RPMI8226 (cell line): ENCODE measurements around the gene PLEKHA7.
"Not testable (repeated sequence)": the region's sequence is repeated elsewhere in the genome, so short reads cannot be mapped to it uniquely, and the experiment has no call there.

Experiments
- DNase-seq: peaks from one replicate; pipeline ENCODE4 v3.0.0-alpha.2; 2015

The PLEKHA7 gene

DNA sequence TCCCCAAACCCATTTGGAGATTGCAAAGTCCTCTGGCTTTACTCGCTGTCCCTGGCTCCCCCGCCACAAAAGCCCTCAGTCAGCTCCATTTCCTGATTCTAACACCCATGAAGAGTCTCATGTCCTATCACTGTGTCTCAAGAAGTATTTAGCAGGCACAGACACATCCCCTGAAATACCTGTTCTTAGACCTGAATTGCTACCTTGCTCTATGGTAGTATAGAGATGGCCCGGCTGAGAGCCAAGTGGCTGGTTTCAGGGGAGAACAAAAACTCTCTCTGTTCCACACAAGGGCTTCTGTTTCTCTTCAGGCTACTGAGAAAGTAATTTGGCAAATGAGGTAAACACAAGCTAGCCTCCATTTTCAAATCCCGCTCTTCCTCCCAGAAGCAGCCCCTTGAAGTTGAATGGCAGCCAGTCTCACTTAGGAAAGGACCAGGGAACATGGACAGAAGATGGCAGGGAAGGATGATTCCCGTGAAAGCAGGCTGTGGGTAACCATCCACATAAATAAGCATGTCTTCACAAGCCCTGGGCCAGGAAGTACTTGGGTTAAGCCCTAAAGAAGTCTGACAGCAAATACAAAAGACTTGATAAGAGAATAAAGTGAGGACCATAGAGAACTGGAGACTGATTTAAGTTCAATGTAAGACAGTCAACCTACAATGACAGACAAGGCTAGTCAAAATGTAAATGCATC is 138.0 kb downstream of the PLEKHA7 start:
- no peak for DNase-seq

DNA sequence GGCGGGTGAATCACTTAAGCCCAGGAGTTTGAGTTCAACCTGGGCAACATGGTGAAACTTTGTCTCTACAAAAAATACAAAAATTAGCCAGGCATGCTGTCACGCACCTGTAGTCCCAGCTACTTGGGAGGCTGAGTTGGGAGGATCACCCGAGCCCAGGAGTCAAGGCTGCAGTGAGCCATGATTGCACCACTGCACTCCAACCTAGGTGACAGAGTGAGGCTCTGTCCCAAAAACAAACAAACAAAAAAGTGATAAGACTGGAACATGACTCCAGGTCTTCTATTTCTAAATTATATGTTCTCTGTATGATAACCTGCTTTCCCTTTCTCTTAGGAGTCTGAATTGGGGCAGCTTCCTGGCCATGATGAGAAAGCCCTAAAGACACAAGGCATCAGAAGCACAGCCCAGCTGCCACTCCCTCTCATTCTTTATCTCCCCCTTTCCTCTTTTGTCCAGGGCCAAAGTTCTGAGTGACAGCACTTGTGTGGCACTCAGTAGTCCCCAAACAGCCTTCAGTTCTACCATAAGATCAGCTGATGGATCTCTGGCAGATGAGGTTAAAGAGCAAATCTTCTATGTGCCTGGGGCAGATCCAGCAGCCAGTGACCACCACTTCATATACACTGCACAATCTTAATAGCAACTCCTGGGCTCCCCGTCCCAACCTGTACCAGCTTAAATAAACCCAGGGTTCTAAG is 139.8 kb downstream of the PLEKHA7 start:
- no peak for DNase-seq

DNA sequence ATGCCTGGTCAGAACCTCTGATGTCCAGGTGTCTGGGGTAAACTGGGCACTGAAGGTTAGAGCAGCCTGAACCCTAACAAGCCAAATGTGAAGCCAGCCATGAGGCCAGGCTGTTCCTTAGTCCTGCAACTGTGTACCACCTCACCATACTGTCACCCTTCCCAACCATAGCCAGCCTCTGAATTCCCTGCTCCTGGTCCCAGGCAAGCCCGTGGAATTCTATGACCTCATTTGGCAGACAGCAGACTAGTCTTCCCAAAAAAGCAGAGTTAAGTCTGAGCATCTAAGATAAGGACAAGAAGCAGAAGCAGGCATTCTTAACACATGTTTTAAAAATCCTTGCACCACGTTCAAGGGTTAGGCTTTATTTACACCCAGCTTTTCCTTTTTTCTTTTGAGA is 140.9 kb downstream of the PLEKHA7 start:
- no peak for DNase-seq

DNA sequence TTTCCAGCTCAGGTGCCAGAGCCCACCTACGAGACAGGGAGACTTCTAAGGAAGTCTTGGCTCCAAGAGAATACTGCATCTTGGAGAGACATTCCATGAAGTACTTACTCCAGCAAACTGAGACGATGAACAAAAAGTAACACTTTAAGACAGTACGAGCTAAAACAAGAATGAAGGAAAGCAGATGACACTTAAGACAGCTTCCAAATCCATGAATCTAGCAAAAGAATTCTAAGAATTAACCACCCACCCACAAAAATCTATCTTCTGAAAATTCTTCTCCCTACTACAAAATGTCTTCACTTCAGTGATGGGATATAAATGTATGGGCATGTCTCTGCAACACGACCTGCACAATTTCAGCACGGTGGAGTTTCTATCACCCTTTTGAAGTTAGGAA is 142.8 kb downstream of the PLEKHA7 start:
- DNase-seq = no peak

DNA sequence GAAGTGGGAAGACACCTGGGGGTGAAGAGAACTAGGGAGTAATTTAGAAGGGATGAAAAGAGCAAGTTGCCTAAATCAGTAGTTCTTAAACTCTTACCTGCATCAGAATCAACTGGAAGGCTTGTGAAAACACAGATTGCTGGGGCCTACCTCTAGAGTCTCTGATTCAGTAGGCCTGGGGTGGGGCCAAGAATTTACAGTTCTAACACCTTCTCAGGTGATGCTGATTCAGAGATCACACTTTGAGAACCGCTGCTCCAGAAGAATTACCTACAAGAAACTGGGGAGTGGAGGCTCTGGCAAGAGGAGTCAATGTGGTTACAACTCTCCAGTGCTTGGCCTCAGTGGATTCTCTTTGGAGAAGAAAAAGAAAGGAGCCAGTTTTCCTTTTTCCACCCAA is 147.1 kb downstream of the PLEKHA7 start:
- DNase-seq = no peak

DNA sequence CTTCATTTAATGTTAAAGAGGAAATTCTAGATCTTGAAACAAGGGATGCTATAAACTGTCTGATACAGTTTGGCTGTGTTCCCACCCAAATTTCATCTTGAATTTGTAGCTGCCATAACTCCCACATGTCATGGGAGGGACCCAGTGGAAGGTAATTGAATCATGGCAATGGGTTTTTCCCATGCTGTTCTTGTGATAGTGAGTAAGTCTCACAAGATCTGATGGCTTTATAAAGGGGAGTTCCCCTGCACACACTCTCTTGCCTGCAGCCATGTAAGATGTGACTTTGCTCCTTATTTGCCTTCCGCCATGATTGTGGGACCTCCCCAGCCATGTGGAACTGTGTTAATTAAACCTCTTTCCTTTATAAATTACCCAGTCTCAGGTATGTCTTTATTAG is 149.8 kb downstream of the PLEKHA7 start:
- DNase-seq = not testable (repeated sequence)

DNA sequence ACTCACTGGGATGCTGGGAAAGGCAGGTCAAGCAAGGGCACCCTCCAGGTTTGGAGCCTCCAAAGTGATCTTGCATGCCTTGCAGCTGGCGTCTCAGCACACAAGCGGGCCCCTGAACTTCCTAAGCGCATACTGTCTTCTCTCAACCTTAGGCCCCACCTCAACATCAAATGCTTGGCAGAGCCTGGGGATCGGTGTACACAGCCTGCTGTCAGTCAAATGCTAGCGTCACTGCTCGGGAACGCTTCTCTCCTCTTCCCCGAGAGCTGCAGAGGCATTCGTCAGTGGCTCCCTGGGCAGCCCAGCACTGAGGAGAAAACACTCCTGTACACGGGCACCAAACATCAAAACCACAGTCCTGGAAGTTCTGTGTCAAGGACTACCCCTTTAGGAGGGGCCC is 150.8 kb downstream of the PLEKHA7 start:
- no peak for DNase-seq

DNA sequence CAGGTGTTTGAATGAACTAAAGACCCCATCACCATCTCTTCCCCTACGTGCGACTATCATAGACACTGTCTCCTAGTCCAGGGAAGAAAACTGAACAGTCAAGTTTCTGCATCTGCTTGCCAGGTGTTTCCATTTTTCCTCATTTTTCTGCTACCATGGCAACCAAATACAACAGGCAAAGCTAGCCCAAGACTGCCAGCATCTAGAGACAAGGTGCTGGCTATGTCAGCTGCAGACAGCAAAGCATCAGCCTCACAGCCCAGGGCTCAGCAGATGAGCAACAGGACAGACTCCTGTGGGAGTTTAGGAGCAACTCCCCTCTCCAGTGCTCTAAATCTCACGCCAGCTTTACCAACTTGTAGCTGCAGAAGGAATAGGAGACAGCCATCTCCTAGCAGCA is 151.5 kb downstream of the PLEKHA7 start:
- no peak for DNase-seq

DNA sequence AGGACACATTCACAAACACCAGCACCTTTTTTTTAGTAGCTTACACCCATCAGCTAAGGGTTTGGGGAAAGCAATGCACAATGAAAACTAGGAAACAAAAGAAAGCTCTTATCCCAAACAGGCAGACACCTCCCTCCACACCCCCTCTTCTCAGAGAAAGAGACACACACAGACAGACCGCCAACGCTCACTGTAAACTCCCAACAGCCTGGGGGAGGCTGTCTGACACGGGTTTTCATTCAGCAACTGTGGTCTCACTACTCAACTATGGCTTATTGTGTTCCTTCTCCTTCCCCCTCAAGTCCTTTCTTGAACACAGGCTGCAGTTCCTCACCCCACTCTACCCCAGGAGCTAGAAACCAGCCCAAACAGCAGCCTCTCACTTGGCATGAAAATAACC is 152.4 kb downstream of the PLEKHA7 start:
- no peak for DNase-seq

DNA sequence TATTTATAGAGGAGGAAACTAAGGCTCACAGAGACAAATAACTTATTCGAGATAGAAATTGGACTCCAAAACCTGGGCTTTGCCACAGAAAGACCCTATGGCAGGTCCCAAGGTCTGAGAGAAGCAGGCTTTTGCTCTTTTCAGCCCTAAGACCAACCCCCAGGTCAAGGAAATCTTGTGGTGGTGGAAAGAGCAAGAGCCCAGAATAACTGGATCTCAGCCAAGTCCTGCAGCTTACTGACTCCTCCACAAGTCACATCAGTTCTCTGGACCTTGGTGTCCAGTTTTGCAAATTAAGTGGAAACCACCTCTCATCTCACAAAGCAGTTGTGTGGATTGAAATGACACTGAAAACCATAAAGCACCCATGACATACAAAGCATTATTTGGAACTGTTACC is 153.6 kb downstream of the PLEKHA7 start:
- DNase-seq = peak; percentile 11

DNA sequence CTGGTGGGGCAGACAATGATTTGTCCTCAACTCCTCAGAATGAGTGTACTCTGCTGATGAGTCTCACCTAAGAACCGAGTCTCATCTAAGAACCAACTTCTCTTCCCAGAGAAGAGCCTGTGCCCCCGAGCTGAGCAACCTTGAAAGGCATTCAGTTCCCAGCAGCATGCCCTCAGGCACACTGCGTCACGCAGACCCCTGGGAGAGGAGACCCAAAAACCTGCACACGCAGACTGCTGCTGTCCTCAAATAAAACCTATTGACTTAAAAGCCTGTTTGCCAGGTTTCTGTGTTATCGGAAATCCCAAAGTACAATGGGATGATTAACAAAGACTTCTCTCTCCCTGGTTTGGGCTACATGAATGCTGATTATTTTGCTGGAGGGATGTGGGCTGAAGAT is 154.6 kb downstream of the PLEKHA7 start:
- no peak for DNase-seq

DNA sequence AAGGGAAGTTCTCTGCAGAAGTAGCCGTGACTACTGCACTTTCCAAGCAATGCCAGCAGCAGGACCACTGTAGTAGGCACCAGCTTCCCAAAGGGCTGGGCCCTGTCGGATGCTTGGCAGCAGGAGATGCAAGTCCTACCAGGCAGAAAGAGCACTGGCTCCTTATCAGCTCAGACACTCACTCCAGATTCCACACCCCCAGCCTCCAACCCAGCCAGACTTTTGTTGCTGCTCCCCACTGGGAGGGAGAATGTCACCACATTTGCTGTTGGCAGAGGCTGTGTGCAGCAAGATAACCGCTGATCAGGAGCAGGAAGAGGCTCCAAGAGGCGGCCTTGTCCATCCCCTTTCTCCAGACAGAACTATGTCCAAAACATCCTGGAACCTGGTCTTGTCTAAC is 157.0 kb downstream of the PLEKHA7 start:
- DNase-seq = no peak

DNA sequence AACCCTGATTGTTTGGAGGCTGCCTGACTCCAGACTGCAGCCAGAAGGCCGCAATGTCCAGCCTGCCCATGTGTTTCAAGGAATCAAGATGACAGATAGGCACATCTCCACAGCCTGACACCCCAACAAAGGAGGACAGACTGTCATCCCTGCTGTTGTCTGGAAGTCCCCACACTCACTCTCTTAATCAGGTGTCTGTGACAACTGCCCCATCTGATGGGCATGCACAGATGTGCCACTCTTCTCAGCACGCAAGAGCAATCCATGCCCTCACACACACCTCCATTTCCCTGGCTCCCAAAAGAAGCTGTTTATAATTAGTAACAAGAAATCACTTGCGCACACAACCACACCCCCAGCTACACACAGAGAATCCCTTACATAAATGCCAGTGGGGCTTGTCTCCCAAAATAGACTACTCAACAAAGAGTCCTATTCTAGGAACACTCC is 158.2 kb downstream of the PLEKHA7 start:
- no peak for DNase-seq

DNA sequence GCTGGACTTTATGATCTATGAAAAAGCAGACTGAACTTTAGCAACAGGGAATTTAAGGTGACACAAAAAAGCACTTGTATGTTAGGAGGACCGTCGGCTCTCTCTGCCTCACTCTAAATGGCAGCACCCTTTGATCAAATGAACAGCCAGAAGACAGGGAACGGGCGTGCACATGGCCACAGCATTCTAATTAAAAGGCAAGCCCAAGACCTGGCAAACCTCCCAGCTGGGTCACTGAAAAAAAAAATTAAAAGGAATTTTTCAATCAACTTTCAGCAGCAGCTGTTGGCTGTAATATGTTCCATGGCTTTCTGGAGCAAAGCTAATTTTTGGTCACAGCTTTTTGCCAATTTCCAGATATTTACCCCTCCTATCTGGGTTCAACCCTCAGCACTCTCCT is 159.2 kb downstream of the PLEKHA7 start:
- DNase-seq = no peak

DNA sequence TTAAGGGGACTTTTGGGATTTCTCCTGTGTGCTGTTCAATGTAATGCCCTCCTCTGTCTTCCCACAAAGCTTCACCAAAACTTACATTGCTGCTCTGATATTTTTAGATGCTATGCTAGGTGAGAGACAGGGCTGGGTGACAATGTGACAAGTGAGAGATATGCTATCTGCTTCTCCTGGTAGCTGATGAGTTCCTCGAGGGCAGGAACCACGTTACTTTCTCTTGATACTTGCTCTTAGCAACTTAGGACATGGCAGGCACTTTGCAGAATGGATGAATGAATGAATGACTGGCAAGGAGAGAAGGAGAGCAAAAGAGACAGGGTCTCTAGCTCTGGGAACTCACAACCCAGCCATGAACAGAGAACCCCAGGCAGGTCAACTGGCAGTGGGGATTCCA is 160.4 kb downstream of the PLEKHA7 start:
- no peak for DNase-seq

DNA sequence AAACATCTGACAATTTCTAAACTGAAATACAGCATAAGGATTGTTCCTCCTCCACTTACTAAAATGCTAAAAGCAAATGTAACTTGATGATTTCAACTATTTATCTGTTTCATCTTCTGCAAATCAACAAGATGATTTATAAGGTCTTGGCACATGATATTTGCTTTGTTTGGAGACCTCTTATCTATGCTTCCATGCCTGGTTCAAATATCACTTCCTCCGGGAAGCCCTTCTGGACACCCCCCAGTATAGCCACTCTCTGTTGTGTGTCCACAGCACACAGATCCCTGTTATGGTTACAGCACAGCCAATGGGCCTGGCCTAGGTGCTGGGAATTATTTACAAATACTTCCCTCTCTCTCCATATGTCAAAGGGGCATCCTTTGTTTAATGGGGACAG is 160.9 kb downstream of the PLEKHA7 start:
- DNase-seq = no peak

DNA sequence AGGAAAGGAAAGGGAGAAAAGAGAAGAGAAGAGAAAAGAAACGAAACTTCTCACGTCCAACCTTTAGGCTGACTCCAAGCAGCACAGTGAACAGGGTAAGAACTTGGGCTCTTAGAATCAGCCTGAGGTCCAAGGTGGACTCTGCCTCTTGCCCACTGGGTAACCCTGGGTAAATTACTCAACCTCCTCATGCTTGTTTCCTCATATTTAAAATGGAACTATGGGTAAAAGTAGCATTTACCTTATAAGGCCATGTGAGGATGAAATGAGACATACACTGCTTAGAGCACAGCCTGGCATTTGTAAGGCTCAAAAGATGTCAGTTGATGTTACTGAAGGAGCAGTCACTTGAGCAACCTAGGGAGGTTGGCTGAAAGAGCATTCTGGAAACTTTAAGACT is 167.9 kb downstream of the PLEKHA7 start:
- DNase-seq = no peak

DNA sequence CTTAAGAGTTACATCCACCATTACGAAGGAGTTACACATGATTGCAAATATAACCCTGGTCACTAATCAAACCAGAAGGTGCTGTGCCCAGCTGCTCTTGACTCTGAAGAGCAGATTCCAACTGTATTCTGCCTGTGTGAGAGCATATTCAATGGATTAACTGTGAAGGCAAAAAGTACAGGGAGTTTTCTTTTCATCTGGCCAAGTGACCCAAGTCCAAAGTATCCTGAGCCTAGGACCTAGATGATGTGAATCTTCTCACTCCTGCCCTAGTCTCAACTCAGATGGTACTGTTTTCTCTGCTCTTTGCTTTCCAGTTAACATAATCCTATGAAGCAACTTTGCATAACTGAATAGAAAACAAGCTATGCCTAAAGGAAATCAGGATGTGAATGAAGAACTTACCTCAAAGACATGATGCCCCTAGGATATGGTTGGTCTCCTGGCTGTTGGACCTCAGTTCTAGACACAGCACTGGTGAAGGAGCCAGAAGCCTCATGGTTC is 169.9 kb downstream of the PLEKHA7 start:
- no peak for DNase-seq

DNA sequence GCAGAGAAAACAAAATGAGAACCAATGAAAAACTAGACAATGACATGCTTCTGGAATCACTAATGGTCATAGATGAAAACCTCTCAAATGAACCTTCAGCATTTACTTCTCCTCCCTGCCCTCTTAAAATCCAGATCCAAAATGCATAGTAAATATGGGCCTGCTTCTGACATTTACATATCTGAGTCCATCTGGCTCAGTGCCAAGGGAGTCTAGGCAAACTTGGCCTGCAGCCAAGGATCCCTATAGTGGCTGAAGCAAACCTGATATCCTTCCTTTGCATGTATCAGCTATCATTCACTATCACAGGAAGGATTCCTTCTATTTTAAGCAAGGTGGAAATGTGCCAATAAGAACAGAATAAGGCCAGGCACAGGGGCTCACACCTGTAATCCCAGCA is 170.9 kb downstream of the PLEKHA7 start:
- peak; percentile 9 for DNase-seq

DNA sequence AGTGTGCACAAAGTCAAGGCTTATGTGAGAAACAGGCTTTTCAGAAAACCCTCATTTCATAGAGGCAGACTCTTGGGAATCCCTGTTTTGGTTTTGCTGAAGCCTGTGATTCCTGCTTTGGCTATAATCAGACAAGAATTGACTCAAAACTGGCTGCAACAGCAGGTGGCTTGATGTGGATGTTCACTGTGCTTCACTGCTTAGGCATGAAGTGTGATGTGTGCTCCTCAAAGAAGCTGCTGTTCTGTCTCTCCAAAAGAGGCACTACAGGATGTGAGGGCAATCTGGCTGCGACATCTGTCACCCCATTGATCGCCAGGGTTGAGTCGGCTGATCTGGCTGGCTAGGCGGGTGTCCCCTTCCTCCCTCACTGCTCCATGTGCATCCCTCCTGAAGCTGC is 172.2 kb downstream of the PLEKHA7 start:
- no peak for DNase-seq

DNA sequence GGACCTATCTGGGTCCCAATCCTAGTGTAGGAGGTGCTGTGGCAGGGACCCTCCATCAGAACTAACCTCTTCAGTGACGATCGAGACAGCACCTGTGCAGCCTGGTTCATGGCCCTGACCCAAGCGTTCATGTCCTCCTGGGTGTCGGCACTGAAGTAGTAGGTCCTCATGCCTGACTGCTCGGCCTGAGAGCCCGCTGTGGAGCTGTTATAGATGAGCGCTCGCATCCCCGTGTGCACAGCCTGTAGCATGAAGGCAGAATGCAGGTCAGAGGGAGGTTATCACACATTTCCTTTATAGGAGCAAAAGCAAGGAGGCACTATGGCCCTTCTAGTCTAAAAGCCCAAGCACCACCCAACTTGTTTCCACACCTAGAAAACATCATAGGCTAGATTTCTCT is 172.7 kb downstream of the PLEKHA7 start:
- DNase-seq = no peak

DNA sequence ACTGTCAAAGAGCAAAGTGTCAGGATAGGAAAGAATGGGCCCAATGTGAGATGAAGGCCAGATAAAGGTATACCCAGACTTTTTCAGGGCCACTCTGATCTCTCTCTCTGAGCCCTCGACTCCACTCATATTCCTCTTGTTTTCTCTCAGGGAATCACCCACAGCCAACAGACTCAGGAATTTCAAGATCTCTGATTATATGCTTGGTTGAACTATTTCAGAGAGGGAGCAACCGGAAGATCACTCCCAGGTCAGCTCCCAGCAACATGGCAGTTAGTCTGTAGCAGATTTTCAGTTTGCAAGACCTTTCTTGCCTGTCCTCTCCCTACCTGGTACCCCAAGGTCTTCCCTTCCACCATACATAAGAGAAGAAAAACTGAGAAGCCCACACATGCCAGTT is 173.3 kb downstream of the PLEKHA7 start:
- DNase-seq = no peak

DNA sequence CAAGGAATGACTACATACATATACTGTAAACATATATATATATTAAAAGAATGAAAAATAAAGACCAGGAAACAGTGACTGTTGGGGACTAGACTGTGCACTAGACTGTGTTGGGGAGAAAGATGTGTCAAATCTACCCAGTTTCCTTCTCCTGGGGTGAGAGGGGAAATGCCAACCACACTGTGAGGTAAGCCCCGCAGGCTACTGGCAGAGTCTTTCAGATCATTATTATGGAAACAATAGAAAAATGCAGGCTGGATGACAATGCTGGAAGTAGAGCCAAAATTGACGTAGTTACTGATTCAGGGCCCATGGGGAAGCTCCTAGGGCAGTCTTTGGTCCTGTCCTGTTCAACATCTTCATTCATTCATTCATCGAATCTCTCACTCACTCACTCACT is 174.4 kb downstream of the PLEKHA7 start:
- DNase-seq = no peak

DNA sequence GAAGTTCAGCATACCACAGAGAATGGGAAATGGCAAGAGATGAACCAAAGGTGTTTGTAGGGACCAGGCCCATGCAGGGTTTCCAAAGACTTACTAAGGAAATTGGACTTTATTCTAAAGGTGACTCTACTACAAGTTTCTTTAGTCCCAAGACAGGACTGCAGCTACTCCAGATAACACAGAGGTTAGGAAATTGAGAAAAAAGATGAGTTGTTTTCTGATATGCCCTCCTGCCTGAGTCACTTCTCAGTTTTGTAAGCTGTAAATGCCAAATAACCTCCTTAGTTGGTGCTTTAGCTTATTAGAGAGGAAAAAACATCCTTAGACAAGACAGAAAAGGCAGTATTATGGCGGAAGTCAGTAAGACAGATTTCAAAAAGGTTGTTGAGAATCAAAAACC is 179.8 kb downstream of the PLEKHA7 start:
- no peak for DNase-seq

DNA sequence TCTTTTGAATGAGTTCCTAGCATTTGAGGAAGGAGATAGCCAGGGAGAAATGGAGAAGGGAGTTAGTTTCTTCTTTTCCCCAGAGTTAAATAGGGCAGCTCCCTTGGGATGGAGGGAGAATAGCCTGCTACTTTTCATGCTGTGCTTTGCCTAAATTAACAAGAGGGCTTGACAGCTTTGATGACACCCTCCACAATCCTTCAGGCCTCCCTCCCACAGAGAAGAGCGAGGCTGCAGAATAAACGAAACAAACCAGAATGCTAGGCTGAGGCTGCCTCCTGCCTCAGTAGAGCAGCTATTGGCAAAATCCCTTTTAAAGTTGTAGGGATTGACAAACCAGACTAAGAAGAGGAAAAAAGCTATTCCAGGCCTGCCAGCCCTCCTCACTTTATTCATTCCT is 181.2 kb downstream of the PLEKHA7 start:
- no peak for DNase-seq
